GM23338 (cell line): ENCODE results near the gene OR8D1. TPM values are rescaled to one million over a fixed set of nuclear protein-coding genes. Genes with fewer than 3 reads are reported as not detected.
"Not testable (repeated sequence)": the region's sequence is repeated elsewhere in the genome, so short reads cannot be mapped to it uniquely, and the experiment has no call there.

Source experiments
- ATAC-seq: fragments of 200-7000 bp; cut with Tn5 transposase; 3 replicates; pipeline ENCODE4 v1.9.1; 2020
- DNase-seq: peaks from one replicate; pipeline ENCODE4 v3.0.0-alpha.2; 2015; ENCODE audit warnings: low spot score
- H2AFZ ChIP-seq: fragments of 200-600 bp; sonication (generic); 2 replicates; pipeline ENCODE4 v1.8.0; 2016; ENCODE audit warnings: antibody characterized with exemption, mild to moderate bottlenecking, moderate library complexity
- H3F3A ChIP-seq: fragments of 200-600 bp; sonication (generic); replicated peaks from 2 replicates; pipeline ENCODE4 v1.8.0; 2017; ENCODE audit warnings: antibody characterized with exemption, mixed run types, low read depth
- H3K27ac ChIP-seq: fragments of 200-600 bp; sonication (generic); 2 replicates; pipeline ENCODE4 v1.6.1; 2016; ENCODE audit warnings: low read depth
- H3K27me3 ChIP-seq: fragments of 200-600 bp; sonication (generic); 2 replicates; pipeline ENCODE4 v1.8.0; 2016; ENCODE audit warnings: mild to moderate bottlenecking, mixed run types, moderate library complexity; ENCODE audit not compliant: insufficient read depth
- H3K36me3 ChIP-seq: fragments of 200-600 bp; sonication (generic); 2 replicates; pipeline ENCODE4 v1.8.0; 2016; ENCODE audit warnings: mild to moderate bottlenecking; ENCODE audit not compliant: insufficient read depth
- H3K4me1 ChIP-seq: fragments of 200-600 bp; sonication (generic); 2 replicates; pipeline ENCODE4 v1.8.0; 2016; ENCODE audit warnings: mild to moderate bottlenecking, moderate library complexity; ENCODE audit not compliant: insufficient read depth
- H3K4me2 ChIP-seq: fragments of 200-600 bp; sonication (generic); 2 replicates; pipeline ENCODE4 v1.7.1; 2017; ENCODE audit warnings: mixed run types
- H3K4me3 ChIP-seq: fragments of 200-600 bp; sonication (generic); 2 replicates; pipeline ENCODE4 v1.6.1; 2016; ENCODE audit warnings: mixed run types
- H3K79me2 ChIP-seq: fragments of 200-600 bp; sonication (generic); replicated peaks from 2 replicates; pipeline ENCODE4 v1.8.0; 2017; ENCODE audit warnings: mild to moderate bottlenecking; ENCODE audit not compliant: insufficient read depth
- H3K9me2 ChIP-seq: fragments of 200-600 bp; sonication (generic); 2 replicates; pipeline ENCODE4 v1.8.0; 2017; ENCODE audit not compliant: insufficient read depth
- H4K20me1 ChIP-seq: fragments of 200-600 bp; sonication (generic); replicated peaks from 2 replicates; pipeline ENCODE4 v1.8.0; 2017; ENCODE audit warnings: mild to moderate bottlenecking; ENCODE audit not compliant: insufficient read depth
- H3K27ac Mint-ChIP-seq: 2 replicates; pipeline ENCODE4 v1.8.0; 2020; ENCODE audit warnings: inconsistent platforms, mild to moderate bottlenecking, moderate library complexity, mixed read lengths
- H3K27me3 Mint-ChIP-seq: 3 replicates; pipeline ENCODE4 v1.8.0; 2022; ENCODE audit warnings: low read depth, mild to moderate bottlenecking, moderate library complexity, mixed read lengths, inconsistent platforms; ENCODE audit not compliant: insufficient read depth, poor library complexity
- H3K36me3 Mint-ChIP-seq: 3 replicates; pipeline ENCODE4 v1.8.0; 2021; ENCODE audit warnings: low read depth, mild to moderate bottlenecking, inconsistent platforms, moderate library complexity, mixed read lengths
- H3K4me1 Mint-ChIP-seq: 3 replicates; pipeline ENCODE4 v1.8.0; 2020; ENCODE audit warnings: mild to moderate bottlenecking, inconsistent platforms, mixed read lengths
- H3K4me3 Mint-ChIP-seq: 3 replicates; pipeline ENCODE4 v1.8.0; 2021; ENCODE audit warnings: moderate library complexity, mild to moderate bottlenecking, inconsistent platforms, mixed read lengths
- H3K9me3 Mint-ChIP-seq: 3 replicates; pipeline ENCODE4 v1.8.0; 2020; ENCODE audit warnings: moderate library complexity, mild to moderate bottlenecking, inconsistent platforms, mixed read lengths
- NANOG ChIP-seq: IDR thresholded peaks from 2 replicates; pipeline ENCODE4 v1.6.1; 2016; ENCODE audit warnings: antibody characterized with exemption, borderline replicate concordance
- POLR2AphosphoS5 ChIP-seq: IDR thresholded peaks from 2 replicates; pipeline ENCODE4 v1.6.1; 2016; ENCODE audit warnings: antibody characterized with exemption, low read depth
- polyA plus RNA-seq: library from polyadenylated mRNA; unstranded; fragments of >200 nt; fragmentation: Nextera tagmentation; extraction: Ambion mirVana; gene quantifications from 2 replicates; pipeline ENCODE4 v1.2.1, GENCODE V29; 2016
- total RNA-seq: library from RNA; depleted of rRNA; stranded (reverse); fragments of >200 nt; shearing (Covaris generic); gene quantifications from 2 replicates; pipeline ENCODE4 v1.2.3, GENCODE V29; 2014

Gene OR8D1
- total and polyA plus RNA-seq, 2 experiments from 2014 or later: not detected

GRCh38 chr11:124276081-124276480 is 37.7 kb downstream of the OR8D1 start:
- no peak for TF ChIP-seq NANOG
- DNase-seq (no peak), ATAC-seq (no peak)
- peaks cover 22% of the 10 kb centered on the region for H3K4me1 ChIP-seq
- H4K20me1 ChIP-seq: no peaks in the 10 kb centered on the region
- no peak overlapping the region for H3K4me2 ChIP-seq
- no peak overlapping the region for H3K4me3 ChIP-seq
- no peaks in the 10 kb centered on the region for H3K36me3 ChIP-seq
- no peak overlapping the region for H2AFZ ChIP-seq
- H3K9me2 ChIP-seq: no peaks in the 10 kb centered on the region; the same call in none of the 2 replicates
- Mint-ChIP-seq H3K4me3 (no peak overlapping the region), H3K36me3 (no peaks in the 10 kb centered on the region; the same call in 2 of the 3 replicates), H3K9me3 (peaks cover 5% of the 10 kb centered on the region; the same call in 1 of the 3 replicates), H3K4me1 (peaks cover 11% of the 10 kb centered on the region), H3K27ac (no peak overlapping the region), H3K27me3 (no peaks in the 10 kb centered on the region)
- no peaks in the 10 kb centered on the region for H3K27me3 ChIP-seq
- no peaks in the 10 kb centered on the region for H3F3A ChIP-seq
- no peaks in the 10 kb centered on the region for H3K79me2 ChIP-seq
- H3K27ac ChIP-seq: no peak overlapping the region

GRCh38 chr11:124274000-124274399 is 39.7 kb downstream of the OR8D1 start:
- Mint-ChIP-seq H3K27ac (no peak overlapping the region), H3K36me3 (no peaks in the 10 kb centered on the region; the same call in 2 of the 3 replicates), H3K4me1 (peaks cover 15% of the 10 kb centered on the region), H3K27me3 (peaks cover 3% of the 10 kb centered on the region), H3K9me3 (no peaks in the 10 kb centered on the region), H3K4me3 (no peak overlapping the region; the same call in 2 of the 3 replicates)
- H2AFZ ChIP-seq: no peak overlapping the region
- no peaks in the 10 kb centered on the region for H4K20me1 ChIP-seq
- H3K36me3 ChIP-seq: no peaks in the 10 kb centered on the region
- no peak overlapping the region for H3K27ac ChIP-seq
- H3F3A ChIP-seq: no peaks in the 10 kb centered on the region
- H3K27me3 ChIP-seq: no peaks in the 10 kb centered on the region
- no peak overlapping the region for H3K4me3 ChIP-seq
- no peaks in the 10 kb centered on the region for H3K79me2 ChIP-seq
- no peak for TF ChIP-seq POLR2AphosphoS5
- no peaks in the 10 kb centered on the region; the same call in 1 of the 2 replicates for H3K9me2 ChIP-seq
- H3K4me1 ChIP-seq: peaks cover 22% of the 10 kb centered on the region
- ATAC-seq (no peak), DNase-seq (no peak)
- H3K4me2 ChIP-seq: peak overlapping the region; percentile 58

- not testable (repeated sequence) for H3K4me2 ChIP-seq, ATAC-seq, H3K36me3 ChIP-seq, H3F3A ChIP-seq, H3K79me2 ChIP-seq, H3K27ac ChIP-seq, H3K9me3 Mint-ChIP-seq, H3K27me3 Mint-ChIP-seq, DNase-seq, H4K20me1 ChIP-seq, H3K36me3 Mint-ChIP-seq, H3K9me2 ChIP-seq, H3K4me3 ChIP-seq, H3K4me3 Mint-ChIP-seq, H3K27me3 ChIP-seq, H2AFZ ChIP-seq
- Mint-ChIP-seq H3K27ac (peak overlapping the region; percentile 38), H3K4me1 (peaks cover 15% of the 10 kb centered on the region)
- H3K4me1 ChIP-seq: peaks cover 22% of the 10 kb centered on the region
These were observed 42.9 kb downstream of the OR8D1 start for GRCh38 chr11:124270886-124271285.

- not testable (repeated sequence) for H3K4me1 Mint-ChIP-seq, H3K27ac Mint-ChIP-seq, H3K27me3 ChIP-seq, H3K4me3 Mint-ChIP-seq, DNase-seq, H3K4me3 ChIP-seq, H3K27me3 Mint-ChIP-seq, H3K79me2 ChIP-seq, H3K36me3 ChIP-seq, H4K20me1 ChIP-seq, H3K4me2 ChIP-seq, H3K36me3 Mint-ChIP-seq, H3K9me2 ChIP-seq, H3K27ac ChIP-seq, H3K9me3 Mint-ChIP-seq, H3F3A ChIP-seq, ATAC-seq, H2AFZ ChIP-seq, H3K4me1 ChIP-seq
These were observed 48.7 kb downstream of the OR8D1 start for GRCh38 chr11:124265041-124265440.
